Measurements from ENCODE around the gene IL4. TPM values are rescaled to one million over a fixed set of nuclear protein-coding genes. Genes with fewer than 3 reads are reported as not detected.
"Not testable (repeated sequence)": the region's sequence is repeated elsewhere in the genome, so short reads cannot be mapped to it uniquely, and the experiment has no call there.

Gene IL4
- total RNA-seq: not detected
- long read RNA-seq: 0 reads

DNA sequence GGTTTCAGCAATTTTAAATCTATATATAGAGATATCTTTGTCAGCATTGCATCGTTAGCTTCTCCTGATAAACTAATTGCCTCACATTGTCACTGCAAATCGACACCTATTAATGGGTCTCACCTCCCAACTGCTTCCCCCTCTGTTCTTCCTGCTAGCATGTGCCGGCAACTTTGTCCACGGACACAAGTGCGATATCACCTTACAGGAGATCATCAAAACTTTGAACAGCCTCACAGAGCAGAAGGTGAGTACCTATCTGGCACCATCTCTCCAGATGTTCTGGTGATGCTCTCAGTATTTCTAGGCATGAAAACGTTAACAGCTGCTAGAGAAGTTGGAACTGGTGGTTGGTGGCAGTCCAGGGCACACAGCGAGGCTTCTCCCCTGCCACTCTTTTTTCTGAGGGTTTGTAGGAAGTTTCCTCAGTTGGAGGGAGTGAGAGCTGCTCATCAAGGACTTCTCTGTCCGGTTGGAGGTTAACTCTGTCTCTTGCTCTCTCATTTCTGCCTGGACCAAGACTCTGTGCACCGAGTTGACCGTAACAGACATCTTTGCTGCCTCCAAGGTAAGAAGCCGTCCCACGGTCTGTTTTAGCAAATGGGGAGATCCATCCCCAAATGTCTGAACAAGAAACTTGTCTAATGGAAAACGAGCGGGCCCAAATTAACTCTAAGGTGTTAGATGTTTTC lies at the start of gene IL4:
TSS of gene IL4 (plus strand) at position 51 of the 692 bp plus-strand sequence. CDS start at position 113, 62 bp downstream.
- ATAC-seq (no peak), DNase-seq (no peak)
- intact Hi-C loops (cut with micrococcal nuclease): no loop called here

DNA sequence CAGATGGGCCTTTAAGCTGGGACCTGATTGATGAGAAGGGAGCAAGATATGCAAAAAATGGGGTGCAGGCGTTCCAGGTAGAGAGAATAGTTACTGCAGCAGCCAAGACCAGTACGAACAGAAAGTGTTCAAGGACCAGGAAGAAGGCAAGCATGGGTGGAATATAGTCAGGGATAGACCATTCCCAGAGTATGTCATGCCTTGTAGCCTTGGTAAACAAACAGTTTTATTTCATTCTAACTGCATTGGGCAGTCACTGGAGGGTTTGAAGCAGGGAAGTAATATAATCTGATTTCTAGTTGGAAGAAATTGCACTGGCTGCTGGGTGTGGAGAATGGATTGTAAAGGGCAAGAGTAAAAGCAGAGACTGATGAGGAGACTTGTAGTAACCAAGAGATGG lies 46.3 kb upstream of the IL4 start:
- ATAC-seq (no peak), DNase-seq (no peak)
- intact Hi-C loops (cut with micrococcal nuclease): no loop called here

DNA sequence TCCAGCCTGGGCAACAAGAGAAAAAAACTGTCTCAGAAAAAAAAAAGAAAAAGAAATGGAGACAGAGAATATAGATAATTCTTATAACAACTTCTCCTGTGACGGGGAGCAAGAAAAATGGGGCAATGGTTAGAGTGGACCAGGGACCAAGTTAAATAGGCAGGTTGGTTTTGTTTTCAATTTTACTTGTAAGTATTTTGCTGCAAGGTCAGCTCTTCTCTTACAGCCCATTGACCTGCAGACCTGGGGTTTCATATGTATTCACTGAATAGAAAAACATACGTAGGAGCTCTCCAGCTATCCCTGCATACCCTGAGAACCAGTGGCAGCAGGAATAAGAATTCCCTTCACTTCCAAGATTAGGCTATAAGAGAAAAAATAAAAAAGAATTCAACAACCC lies 45.0 kb upstream of the IL4 start:
- no peak for DNase-seq
- intact Hi-C loops (cut with micrococcal nuclease): no loop called here
- ATAC-seq: no peak

DNA sequence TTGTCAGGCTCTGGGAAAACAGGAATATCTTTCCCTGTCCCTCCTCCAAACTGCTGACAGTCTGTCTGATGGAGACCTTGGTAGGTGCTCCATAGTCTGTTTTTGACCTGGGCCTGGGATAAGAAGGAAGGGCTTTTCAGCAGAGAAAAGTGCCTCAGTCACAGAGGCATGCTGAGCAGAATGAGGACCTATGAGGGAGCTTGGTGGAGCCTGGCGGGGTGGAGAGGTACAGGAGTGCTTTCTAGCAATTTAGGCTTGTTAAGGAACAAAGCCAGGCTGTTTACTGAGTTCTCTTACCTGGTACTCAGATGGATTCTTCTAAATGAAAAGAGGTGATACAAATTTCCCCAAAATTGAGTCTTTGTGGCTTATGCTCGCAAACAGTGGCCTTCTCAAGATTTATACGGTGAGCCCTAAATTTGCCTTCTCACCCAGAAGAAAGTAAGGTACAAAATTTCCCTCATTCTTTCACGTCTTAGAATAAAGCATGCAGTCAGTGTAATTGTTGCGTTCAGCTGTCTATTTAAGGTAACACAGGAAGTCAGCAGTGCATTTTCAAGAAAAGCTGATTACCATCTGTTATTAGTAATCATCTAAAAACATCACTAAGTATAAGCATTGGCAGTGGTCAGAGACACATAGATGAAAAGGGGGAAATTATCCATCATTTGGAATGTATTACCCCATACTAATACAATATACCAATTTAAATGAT lies 44.4 kb upstream of the IL4 start:
- ATAC-seq (no peak), DNase-seq (no peak)
- intact Hi-C loops (cut with micrococcal nuclease): no loop called here

DNA sequence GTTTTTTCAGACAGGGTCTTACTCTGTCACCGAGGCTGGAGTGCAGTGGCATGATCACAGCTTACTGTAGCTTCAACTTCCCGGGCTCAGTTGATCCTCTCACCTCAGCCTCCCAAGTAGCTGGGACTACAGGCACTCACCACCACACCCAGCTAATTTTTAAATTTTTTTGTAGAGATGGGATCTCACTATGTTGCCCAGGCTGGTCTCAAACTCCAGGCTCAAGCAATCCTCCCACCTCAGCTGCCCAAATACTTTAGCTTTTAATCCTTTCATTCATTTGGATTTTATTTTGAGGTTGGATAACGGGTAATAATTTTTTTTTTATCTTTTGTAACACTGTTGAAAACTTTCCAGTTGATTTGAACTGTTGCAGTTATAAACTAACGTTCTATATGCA lies 40.2 kb upstream of the IL4 start:
- DNase-seq; intact Hi-C loops (cut with micrococcal nuclease); ATAC-seq: not testable (repeated sequence)

DNA sequence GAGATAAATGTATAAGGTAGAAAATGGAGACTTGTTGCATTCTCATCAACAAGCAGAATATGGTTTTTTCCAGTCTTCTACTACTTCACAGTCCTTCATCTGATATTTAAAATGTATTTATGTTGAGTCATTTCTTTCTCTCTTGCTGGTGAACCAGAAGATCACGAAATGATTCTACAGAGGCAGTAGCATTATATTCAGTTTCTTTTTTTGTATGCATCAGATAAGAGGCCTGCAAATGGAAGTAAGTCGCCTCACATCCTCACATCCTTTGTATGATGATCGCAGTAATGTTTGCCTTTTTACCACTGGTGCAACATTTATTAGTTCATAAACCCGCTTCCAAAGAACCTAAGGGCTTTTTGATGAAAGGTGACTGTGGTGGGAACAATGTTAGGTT lies 37.9 kb upstream of the IL4 start:
- DNase-seq (no peak), ATAC-seq (no peak)
- intact Hi-C loops (cut with micrococcal nuclease): no loop called here

DNA sequence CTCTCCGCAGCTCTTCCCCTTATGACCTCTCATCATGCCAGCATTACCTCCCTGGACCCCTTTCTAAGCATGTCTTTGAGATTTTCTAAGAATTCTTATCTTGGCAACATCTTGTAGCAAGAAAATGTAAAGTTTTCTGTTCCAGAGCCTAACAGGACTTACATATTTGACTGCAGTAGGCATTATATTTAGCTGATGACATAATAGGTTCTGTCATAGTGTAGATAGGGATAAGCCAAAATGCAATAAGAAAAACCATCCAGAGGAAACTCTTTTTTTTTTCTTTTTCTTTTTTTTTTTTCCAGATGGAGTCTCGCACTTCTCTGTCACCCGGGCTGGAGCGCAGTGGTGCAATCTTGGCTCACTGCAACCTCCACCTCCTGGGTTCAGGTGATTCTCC lies 36.5 kb upstream of the IL4 start:
- DNase-seq (no peak), ATAC-seq (no peak)
- intact Hi-C loops (cut with micrococcal nuclease): no loop called here

DNA sequence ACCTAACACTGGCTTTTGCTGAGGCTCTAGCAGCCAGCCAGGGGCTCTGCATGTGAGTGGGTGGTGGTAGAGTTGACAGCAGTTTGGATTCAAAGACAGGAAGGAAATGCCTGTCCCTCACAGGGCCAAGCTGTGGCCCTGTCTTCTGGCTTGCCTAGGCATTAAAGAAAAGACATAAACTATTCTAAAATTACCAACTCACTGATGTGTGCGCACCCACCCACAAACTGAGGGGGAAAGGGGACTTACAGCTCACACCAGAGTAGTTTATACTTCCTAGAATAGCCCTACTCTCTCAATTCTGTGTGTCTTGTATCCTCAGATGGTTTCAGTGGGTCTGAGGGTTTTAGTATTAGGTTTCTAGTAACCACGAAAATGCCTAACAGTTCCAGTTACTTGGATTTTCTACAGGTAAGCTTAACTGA lies 34.1 kb upstream of the IL4 start:
- no peak for ATAC-seq
- intact Hi-C loops (cut with micrococcal nuclease): no loop called here

DNA sequence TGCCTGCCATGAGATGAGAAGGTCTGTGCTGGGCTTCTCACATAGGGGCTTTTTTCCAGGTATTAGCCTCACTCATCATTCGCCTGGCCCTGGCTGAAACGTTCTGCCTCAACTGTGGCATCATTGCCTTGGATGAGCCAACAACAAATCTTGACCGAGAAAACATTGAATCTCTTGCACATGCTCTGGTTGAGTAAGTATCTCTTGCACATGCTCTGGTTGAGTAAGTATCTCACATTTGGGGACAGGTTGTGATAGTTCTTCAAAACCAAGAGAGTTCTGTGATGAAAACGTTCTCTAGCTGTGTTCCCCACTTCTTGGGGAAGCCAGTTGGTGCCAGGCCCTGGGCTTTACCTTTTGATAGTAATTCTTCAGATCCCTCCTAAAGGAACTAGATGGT lies 33.2 kb upstream of the IL4 start:
- intact Hi-C loops (cut with micrococcal nuclease): no loop called here
- ATAC-seq (no peak), DNase-seq (no peak)

More for the DNA sequence above, 34.1 kb upstream of the IL4 start:
- DNase-seq: no peak

DNA sequence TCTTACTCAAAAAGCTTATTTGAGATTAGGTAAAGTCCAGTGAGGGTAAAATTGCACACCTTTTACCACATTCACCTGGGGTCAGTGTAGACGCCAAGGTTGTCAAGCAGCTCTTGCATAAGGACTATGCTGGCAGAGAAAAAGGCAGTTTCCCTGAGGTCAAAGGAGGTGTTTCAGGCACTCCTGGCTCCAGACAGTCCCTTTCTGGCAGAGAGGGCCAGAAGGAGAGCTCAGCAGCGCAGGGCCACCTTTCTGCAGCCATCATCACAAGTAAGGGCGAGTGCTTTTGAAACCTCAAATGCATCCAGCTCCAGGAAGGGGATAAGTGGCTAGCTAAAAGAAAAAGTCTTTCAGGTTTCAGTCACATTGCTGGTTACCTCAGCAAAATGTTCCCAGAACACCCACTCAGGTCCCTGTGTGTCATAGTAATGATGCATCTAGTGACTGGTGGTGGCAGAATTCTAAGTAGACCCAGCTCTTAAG lies 32.5 kb upstream of the IL4 start:
- no peak for DNase-seq
- no peak for ATAC-seq
- intact Hi-C loops (cut with micrococcal nuclease): no loop called here

DNA sequence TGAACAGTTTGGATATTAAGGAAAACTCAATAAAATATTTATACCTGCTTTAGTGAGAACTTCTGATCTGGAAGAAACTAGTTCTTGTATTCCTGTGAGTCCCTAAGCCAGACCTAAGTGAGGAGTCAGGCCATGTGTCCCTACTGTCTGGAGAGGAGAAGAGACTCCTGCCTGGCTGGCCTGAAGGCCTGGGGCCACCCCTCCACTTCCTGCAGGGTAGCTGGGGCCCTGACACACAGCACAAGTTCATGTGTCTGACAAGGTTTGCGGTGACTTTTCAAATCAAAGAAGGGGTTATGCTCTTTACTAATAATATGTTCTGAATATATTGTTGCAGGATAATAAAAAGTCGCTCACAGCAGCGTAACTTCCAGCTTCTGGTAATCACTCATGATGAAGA lies 31.9 kb upstream of the IL4 start:
- ATAC-seq (no peak), DNase-seq (no peak)
- intact Hi-C loops (cut with micrococcal nuclease): no loop called here

DNA sequence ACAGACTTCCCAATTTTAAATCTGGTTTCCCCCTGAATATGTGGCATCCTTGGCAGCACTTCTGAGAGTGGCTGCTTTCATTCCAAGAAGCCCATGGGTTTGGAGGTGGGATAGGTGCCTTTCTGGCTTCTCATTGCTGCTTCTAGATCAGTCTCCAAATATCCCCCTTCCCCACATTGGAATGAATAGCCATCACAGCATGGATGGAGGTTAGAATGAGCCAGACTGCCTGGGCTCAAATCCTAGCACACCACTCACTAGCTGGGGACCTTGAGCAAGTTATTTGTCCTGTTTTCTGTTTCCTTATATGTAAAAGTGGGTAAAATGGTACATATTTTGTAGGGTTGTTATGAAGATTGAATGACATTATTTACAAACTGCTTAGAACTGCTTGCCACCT lies 29.6 kb upstream of the IL4 start:
- ATAC-seq: no peak
- DNase-seq: no peak
- intact Hi-C loops (cut with micrococcal nuclease): no loop called here

DNA sequence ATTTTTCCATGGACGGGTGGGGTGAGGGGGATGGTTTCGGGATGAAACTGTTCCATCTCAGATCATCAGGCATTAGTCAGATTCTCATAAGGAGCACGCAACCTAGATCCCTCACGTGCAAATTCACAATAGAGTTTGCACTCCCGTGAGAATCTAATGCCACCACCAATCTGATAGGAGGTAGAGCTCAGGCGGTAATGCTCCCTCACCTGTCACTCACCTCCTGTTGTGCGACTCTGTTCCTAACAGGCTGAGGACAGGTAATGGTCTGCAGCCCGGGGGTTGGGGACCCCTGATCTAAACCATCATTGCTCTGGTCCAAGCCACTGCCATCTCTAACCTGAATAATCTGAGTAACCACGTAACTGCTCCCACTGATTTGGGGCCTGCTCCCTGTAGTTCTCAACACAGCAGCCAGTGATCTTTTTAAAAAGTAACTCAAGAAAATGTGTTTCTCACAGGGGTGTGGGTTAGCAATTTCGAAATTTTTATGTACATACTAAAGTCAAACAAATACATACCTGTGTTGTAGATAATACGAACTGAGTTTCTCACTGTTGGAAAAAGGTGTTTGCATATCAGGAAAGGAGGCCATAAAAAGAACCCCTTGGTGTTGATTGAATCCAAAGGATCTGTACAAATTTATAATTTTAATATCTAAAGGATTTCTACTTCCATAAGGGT lies 27.1 kb upstream of the IL4 start:
- DNase-seq (no peak), ATAC-seq (no peak)
- intact Hi-C loops (cut with micrococcal nuclease): no loop called here

DNA sequence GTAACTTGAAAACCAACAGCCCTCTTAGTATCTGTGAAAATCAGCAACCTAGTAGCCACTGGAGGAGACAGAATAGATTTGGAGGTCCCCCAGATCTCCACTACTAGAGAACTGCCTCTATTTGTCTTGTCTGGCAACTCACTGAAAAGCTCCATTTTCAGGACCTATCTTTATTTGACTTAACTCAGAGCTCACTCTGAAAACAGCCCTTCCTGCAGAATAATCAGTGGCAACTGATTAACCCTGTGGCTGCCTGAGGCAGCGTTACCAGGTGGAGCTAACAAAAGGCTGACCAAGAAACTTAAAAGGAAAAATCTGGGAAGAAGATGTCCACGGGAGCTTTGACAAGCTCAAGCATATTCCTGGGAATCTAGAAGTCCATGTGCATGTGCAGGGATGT lies 26.3 kb upstream of the IL4 start:
- DNase-seq (no peak), ATAC-seq (no peak)
- intact Hi-C loops (cut with micrococcal nuclease): no loop called here

DNA sequence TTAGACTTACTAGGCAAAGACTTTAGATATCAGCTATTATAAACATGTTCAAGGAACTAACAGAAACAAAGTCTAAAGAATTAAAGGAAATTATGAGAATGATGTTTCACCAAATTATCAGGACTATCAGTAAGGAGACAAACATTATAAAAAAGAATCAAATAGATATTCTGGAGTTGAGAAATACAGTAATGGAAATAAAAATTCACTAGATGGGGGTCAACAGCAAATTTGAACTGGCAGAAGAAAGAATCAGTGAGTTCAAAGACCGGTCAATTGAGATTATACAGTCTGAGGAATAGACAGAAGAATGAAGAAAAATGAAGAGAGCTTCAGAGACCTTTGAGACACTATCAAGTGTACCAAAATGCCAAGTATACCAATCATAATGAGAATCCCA lies 25.4 kb upstream of the IL4 start:
- DNase-seq (no peak), ATAC-seq (no peak)
- intact Hi-C loops (cut with micrococcal nuclease): no loop called here

DNA sequence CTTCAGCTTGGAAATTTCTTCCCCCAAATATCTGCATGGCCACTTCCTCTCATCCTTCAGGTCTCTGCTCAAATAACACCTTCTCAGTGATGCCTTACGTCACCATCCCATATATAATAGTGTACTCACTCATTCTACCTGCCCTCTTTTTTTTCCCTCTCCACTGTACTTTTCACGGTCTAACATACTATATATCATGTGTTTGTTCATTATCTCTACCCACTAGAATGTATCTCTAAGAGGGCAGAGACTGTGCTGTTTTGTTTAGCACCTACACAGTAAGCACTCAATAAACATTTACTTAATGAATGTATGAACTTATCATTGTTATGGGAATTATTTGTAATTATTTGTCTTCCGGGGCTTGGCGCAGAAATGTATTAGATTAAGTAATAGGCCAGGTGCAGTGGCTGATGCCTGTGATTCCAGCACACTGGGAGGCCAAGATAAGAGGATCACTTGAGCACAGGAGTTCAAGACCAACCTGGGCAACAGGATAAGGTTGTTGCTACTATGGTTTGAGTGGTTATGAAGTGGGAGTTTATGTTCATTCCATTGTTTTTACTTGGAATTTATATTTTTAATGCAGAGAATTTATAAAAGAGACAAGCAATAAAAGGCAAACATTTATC lies 21.8 kb upstream of the IL4 start:
- no peak for DNase-seq
- no peak for ATAC-seq
- intact Hi-C loops (cut with micrococcal nuclease): no loop called here

DNA sequence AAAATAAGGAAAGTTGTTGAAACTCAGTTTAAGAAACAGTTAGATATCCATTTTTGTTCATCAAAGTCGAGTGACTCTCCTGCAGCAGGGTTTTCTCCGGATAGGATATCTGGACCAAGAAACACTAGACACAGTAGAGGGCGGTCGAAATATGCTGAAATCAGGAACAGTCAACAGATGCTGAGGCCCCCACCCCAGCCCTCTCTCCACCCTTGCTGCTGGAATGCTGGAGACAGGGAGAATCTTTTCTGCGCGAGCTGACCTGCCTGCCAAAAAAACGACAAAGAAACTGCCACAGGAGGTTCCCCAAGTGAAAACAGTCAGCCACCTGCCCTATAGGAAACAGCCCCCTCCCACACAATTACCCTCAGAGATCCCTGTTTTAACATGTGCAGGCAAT lies 20.1 kb upstream of the IL4 start:
- DNase-seq (no peak), ATAC-seq (no peak)
- intact Hi-C loops (cut with micrococcal nuclease): no loop called here

DNA sequence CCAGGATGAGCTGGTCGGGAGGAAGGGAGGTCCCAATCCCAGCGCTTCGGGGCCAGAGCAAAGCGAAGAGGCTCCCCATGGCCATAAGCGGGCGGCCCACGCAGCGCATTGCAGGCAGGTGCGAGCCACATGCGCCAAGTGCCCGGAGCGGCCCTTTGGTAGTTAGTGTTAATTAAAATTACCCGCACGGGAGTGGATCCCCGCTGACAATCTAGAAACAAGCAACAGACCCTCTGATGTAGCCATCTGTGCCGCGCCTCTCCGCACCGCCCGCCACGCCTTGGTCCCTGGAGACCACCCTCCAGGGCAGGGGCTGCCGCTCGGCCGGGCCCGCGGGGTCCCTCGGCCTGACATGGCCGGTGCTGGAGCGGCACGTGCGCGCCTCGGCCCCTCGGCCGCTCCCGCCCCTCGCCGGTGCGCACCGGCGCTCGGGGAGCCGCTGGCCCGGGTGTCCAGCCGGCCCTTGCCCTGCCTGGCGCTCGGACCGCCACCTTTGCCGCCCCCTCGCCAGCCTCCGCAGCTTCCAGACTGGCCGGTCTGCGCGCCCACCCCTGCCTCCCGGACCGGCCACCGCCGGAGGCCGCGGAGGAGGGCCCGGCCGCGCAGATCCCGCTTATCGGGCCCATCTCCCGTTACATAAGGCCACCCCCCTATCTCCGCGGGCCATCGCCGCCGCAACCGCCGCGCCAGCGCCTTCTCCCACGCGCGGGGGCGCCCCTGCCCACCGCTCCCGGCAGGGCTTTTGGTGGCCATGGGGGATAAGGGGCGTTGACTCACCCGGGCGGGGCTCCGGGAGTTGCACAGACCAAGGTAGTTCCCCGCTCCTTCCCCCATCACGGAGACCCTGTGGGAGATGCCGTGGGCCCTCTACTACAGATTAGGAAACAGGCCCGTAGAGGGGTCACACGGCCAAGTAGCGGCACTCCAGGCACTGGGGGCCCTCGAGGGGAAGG lies 17.7 kb upstream of the IL4 start:
- intact Hi-C loops (cut with micrococcal nuclease): no loop called here
- ATAC-seq (peak; percentile 20), DNase-seq (no peak)

Data from left ventricle myocardium superior (tissue), 1 donor.